K562 (cell line): ENCODE data around the gene HAVCR1.

Source experiments
- CTCF ChIP-seq, 3 experiments: IDR thresholded peaks in 2 of 3; conservative IDR thresholded peaks in 1 of 3; 2 replicates each; pipeline ENCODE4 v1.5.1; 2011 to 2012; ENCODE audit warnings: low read length in 3 of 3, mild to moderate bottlenecking in 3 of 3, control low read depth in 2 of 3, improper control_type of control experiment in 1 of 3, inconsistent platforms in 1 of 3, low read depth in 1 of 3, mixed read lengths in 1 of 3, moderate library complexity in 1 of 3; ENCODE audit not compliant: insufficient read depth in 2 of 3
- MCM7 ChIP-seq, 2 experiments: fragments of 450-650 bp; IDR thresholded peaks; 2 replicates each; pipeline ENCODE4 v1.6.1; 2016 to 2018
- RAD21 ChIP-seq, 2 experiments: fragments of 250-450 bp in 1 of 2; fragments of 450-650 bp in 1 of 2; sonication (Bioruptor Pico) in 1 of 2; formaldehyde crosslinking in 1 of 2; IDR thresholded peaks in 1 of 2; conservative IDR thresholded peaks in 1 of 2; 2 replicates each; pipeline versions ENCODE4 v1.4.0 to v1.8.0; 2020 to 2022; ENCODE audit warnings: mild to moderate bottlenecking in 2 of 2, moderate library complexity in 1 of 2
- RFX5 ChIP-seq: IDR thresholded peaks from 2 replicates; pipeline ENCODE4 v1.6.1; 2011; ENCODE audit warnings: low read depth, mild to moderate bottlenecking, improper control_type of control experiment, low read length

GRCh38 chr5:157030692-157031091 is 28.2 kb downstream of the HAVCR1 start:
- TF ChIP-seq CTCF (IDR thresholded peaks at IDR 0.05 in 2 of 3, conservative IDR thresholded peaks at IDR 0.05 in 1 of 3; ENCODE audit: insufficient read depth in 2 of 3, low read depth in 1 of 3, low read length in 3 of 3) (no peak), RFX5 (no peak), RAD21 (CRISPR knock-in tag; conservative IDR thresholded peaks at IDR 0.05 in 1 of 2, IDR thresholded peaks at IDR 0.05 in 1 of 2) (no peak), MCM7 (IDR thresholded peaks at IDR 0.05) (no peak)
